Activated CD8-positive, alpha-beta memory T cell treated with anti-CD3 and anti-CD28 coated beads, Interleukin-2, amount 10 ng/mL, durations not matched to agents 7 days and 5 days (primary cell): Measurements from ENCODE around the gene ME3. TPM values are rescaled to one million over a fixed set of nuclear protein-coding genes. Genes with fewer than 3 reads are reported as not detected.

Experiments used
- ATAC-seq: fragments of 150-1000 bp; cut with Tn5 transposase; one replicate; pipeline ENCODE4 v1.10.0; 2021; ENCODE audit warnings: moderate library complexity
- CTCF ChIA-PET: fragments of 350-600 bp; sonication (Branson Sonifier 250); formaldehyde crosslinking; loops from one replicate; lab custom pipeline; 2021; ENCODE audit warnings: antibody characterized with exemption; lab: Charles Lee
- DNase-seq: peaks from one replicate; pipeline ENCODE4 v3.0.0-alpha.2; 2020
- H3K27ac Mint-ChIP-seq: one replicate; pipeline ENCODE4 v1.8.0; 2021; ENCODE audit warnings: mild to moderate bottlenecking, mixed read lengths
- H3K27me3 Mint-ChIP-seq: one replicate; pipeline ENCODE4 v1.8.0; 2021; ENCODE audit warnings: mixed read lengths
- H3K36me3 Mint-ChIP-seq: one replicate; pipeline ENCODE4 v1.8.0; 2021; ENCODE audit warnings: mild to moderate bottlenecking, mixed read lengths
- H3K4me1 Mint-ChIP-seq: one replicate; pipeline ENCODE4 v1.8.0; 2021; ENCODE audit warnings: mixed read lengths
- H3K4me3 Mint-ChIP-seq: one replicate; pipeline ENCODE4 v1.8.0; 2021; ENCODE audit warnings: mild to moderate bottlenecking, moderate library complexity, mixed read lengths
- H3K9me3 Mint-ChIP-seq: one replicate; pipeline ENCODE4 v1.8.0; 2022; ENCODE audit warnings: low read depth, mixed read lengths
- total RNA-seq, 2 experiments: library from RNA; stranded (reverse); gene quantifications; one replicate each; pipeline ENCODE4 v1.2.3, GENCODE V29; 2021

The ME3 gene
- total RNA-seq, 2 experiments from 2014 or later, result 0.79 to 1.3 TPM

- H3K4me1 Mint-ChIP-seq, result no peaks in the 10 kb centered on the region
Observed at GRCh38 chr11:86578727-86579405, 93.5 kb downstream of the ME3 start.

GRCh38 chr11:86577644-86578636 lies 94.5 kb downstream of the ME3 start:
- Mint-ChIP-seq H3K36me3 (no peaks in the 10 kb centered on the region), H3K27me3 (peaks cover 39% of the 10 kb centered on the region), H3K4me3 (no peak overlapping the region), H3K9me3 (no peaks in the 10 kb centered on the region), H3K27ac (no peak overlapping the region), H3K4me1 (no peaks in the 10 kb centered on the region)
- ATAC-seq, result no peak
- CTCF ChIA-PET, result no interaction called here
- DNase-seq, result no peak

More at GRCh38 chr11:86578727-86579405, 93.5 kb downstream of the ME3 start:
- ATAC-seq, result no peak
- no peak overlapping the region for H3K27ac Mint-ChIP-seq
- CTCF ChIA-PET, result interaction anchor here (1.8 kb wide), 2 partner anchors 29 to 122 kb away, joined by 4 to 5 read pairs; no protein-coding TSS in a partner anchor
- H3K36me3 Mint-ChIP-seq, result no peaks in the 10 kb centered on the region
- DNase-seq, result no peak
- H3K4me3 Mint-ChIP-seq, result no peak overlapping the region
- no peaks in the 10 kb centered on the region for H3K9me3 Mint-ChIP-seq
- peaks cover 35% of the 10 kb centered on the region for H3K27me3 Mint-ChIP-seq

- Mint-ChIP-seq H3K27me3 (peaks cover 38% of the 10 kb centered on the region), H3K9me3 (no peaks in the 10 kb centered on the region), H3K36me3 (no peaks in the 10 kb centered on the region), H3K27ac (no peak overlapping the region), H3K4me1 (no peaks in the 10 kb centered on the region), H3K4me3 (no peak overlapping the region)
- CTCF ChIA-PET, result no interaction called here
- no peak for ATAC-seq
- DNase-seq, result no peak
Observed at GRCh38 chr11:86576946-86577624, 95.3 kb downstream of the ME3 start.

GRCh38 chr11:86575927-86576326 lies 96.5 kb downstream of the ME3 start:
- H3K27ac Mint-ChIP-seq, result no peak overlapping the region
- CTCF ChIA-PET, result interaction anchor here (0.6 kb wide), 1 partner anchor 329 kb away, joined by 3 read pairs; no protein-coding TSS in a partner anchor
- H3K9me3 Mint-ChIP-seq, result no peaks in the 10 kb centered on the region
- peaks cover 27% of the 10 kb centered on the region for H3K27me3 Mint-ChIP-seq
- DNase-seq (no peak), ATAC-seq (no peak)
- no peaks in the 10 kb centered on the region for H3K36me3 Mint-ChIP-seq
- no peaks in the 10 kb centered on the region for H3K4me1 Mint-ChIP-seq
- H3K4me3 Mint-ChIP-seq, result no peak overlapping the region

- ATAC-seq, result no peak
- Mint-ChIP-seq H3K27ac (no peak overlapping the region), H3K9me3 (no peaks in the 10 kb centered on the region), H3K4me1 (no peaks in the 10 kb centered on the region), H3K36me3 (no peaks in the 10 kb centered on the region), H3K27me3 (peaks cover 23% of the 10 kb centered on the region), H3K4me3 (no peak overlapping the region)
- no peak for DNase-seq
- CTCF ChIA-PET, result interaction anchor here (0.6 kb wide), 1 partner anchor 330 kb away, joined by 3 read pairs; no protein-coding TSS in a partner anchor
Observed at GRCh38 chr11:86575208-86575855, 97.1 kb downstream of the ME3 start.

GRCh38 chr11:86574493-86575207 lies 97.8 kb downstream of the ME3 start:
- CTCF ChIA-PET, result no interaction called here
- DNase-seq, result no peak
- no peaks in the 10 kb centered on the region for H3K4me1 Mint-ChIP-seq
- no peak for ATAC-seq
- H3K4me3 Mint-ChIP-seq, result no peak overlapping the region
- H3K9me3 Mint-ChIP-seq, result no peaks in the 10 kb centered on the region
- H3K27me3 Mint-ChIP-seq, result peaks cover 23% of the 10 kb centered on the region
- no peak overlapping the region for H3K27ac Mint-ChIP-seq
- no peaks in the 10 kb centered on the region for H3K36me3 Mint-ChIP-seq

GRCh38 chr11:86571273-86571948 lies 101.0 kb downstream of the ME3 start:
- Mint-ChIP-seq H3K4me3 (no peak overlapping the region), H3K27me3 (peaks cover 17% of the 10 kb centered on the region), H3K9me3 (no peaks in the 10 kb centered on the region), H3K36me3 (no peaks in the 10 kb centered on the region), H3K4me1 (no peaks in the 10 kb centered on the region), H3K27ac (no peak overlapping the region)
- no peak for DNase-seq
- CTCF ChIA-PET, result no interaction called here
- ATAC-seq, result no peak

- no peaks in the 10 kb centered on the region for H3K9me3 Mint-ChIP-seq
- CTCF ChIA-PET, result no interaction called here
- no peaks in the 10 kb centered on the region for H3K36me3 Mint-ChIP-seq
- no peaks in the 10 kb centered on the region for H3K4me1 Mint-ChIP-seq
- ATAC-seq (no peak), DNase-seq (no peak)
- H3K27me3 Mint-ChIP-seq, result peaks cover 20% of the 10 kb centered on the region
- no peak overlapping the region for H3K27ac Mint-ChIP-seq
- H3K4me3 Mint-ChIP-seq, result no peak overlapping the region
Observed at GRCh38 chr11:86570451-86570850, 102.0 kb downstream of the ME3 start.

- Mint-ChIP-seq H3K4me1 (no peaks in the 10 kb centered on the region), H3K27ac (no peak overlapping the region), H3K4me3 (no peak overlapping the region), H3K27me3 (peaks cover 21% of the 10 kb centered on the region), H3K9me3 (no peaks in the 10 kb centered on the region), H3K36me3 (no peaks in the 10 kb centered on the region)
- CTCF ChIA-PET, result no interaction called here
- no peak for ATAC-seq
- no peak for DNase-seq
Observed at GRCh38 chr11:86570020-86570419, 102.4 kb downstream of the ME3 start.

- Mint-ChIP-seq H3K9me3 (no peaks in the 10 kb centered on the region), H3K27ac (no peak overlapping the region), H3K4me3 (no peak overlapping the region), H3K4me1 (no peaks in the 10 kb centered on the region), H3K27me3 (peaks cover 22% of the 10 kb centered on the region), H3K36me3 (no peaks in the 10 kb centered on the region)
- DNase-seq (no peak), ATAC-seq (no peak)
- CTCF ChIA-PET, result no interaction called here
Observed at GRCh38 chr11:86569109-86569508, 103.3 kb downstream of the ME3 start.

- H3K4me1 Mint-ChIP-seq, result no peaks in the 10 kb centered on the region
- DNase-seq, result no peak
- no peak overlapping the region for H3K4me3 Mint-ChIP-seq
- peaks cover 26% of the 10 kb centered on the region for H3K27me3 Mint-ChIP-seq
- peaks cover 4% of the 10 kb centered on the region for H3K9me3 Mint-ChIP-seq
- H3K27ac Mint-ChIP-seq, result no peak overlapping the region
- CTCF ChIA-PET, result no interaction called here
- H3K36me3 Mint-ChIP-seq, result no peaks in the 10 kb centered on the region
- no peak for ATAC-seq
Observed at GRCh38 chr11:86565801-86566312, 106.6 kb downstream of the ME3 start.

GRCh38 chr11:86565388-86565787 lies 107.0 kb downstream of the ME3 start:
- peaks cover 26% of the 10 kb centered on the region for H3K27me3 Mint-ChIP-seq
- no peak overlapping the region for H3K27ac Mint-ChIP-seq
- H3K4me1 Mint-ChIP-seq, result no peaks in the 10 kb centered on the region
- CTCF ChIA-PET, result no interaction called here
- H3K4me3 Mint-ChIP-seq, result no peak overlapping the region
- no peaks in the 10 kb centered on the region for H3K36me3 Mint-ChIP-seq
- DNase-seq (no peak), ATAC-seq (no peak)
- H3K9me3 Mint-ChIP-seq, result peaks cover 4% of the 10 kb centered on the region
